ENCODE results near the gene NDRG4. TPM values are rescaled to one million over a fixed set of nuclear protein-coding genes. Genes with fewer than 3 reads are reported as not detected.

The NDRG4 gene
- total and polyA plus RNA-seq, 2 donors (not counting 1 experiment from before 2014, with no cell fraction given): 0.96 to 1.1 TPM

GRCh38 chr16:58510097-58510775 is 10.3 kb downstream of the NDRG4 start:
- Histone ChIP-seq H4K20me1 (ENCODE audit: control insufficient read depth, insufficient read depth, low read length, poor library complexity, severe bottlenecking) (no peaks in the 10 kb centered on the region), H3K36me3 (replicated peaks in 1 of 2; ENCODE audit: control extremely low read depth in 1 of 2, control insufficient read depth in 1 of 2, extremely low read depth in 1 of 2, insufficient read depth in 2 of 2, low read length in 1 of 2) (no peaks in the 10 kb centered on the region), H3K4me3 (ENCODE audit: control extremely low read depth in 1 of 5, extremely low read depth in 1 of 5, insufficient read depth in 1 of 5, low read depth in 2 of 5, low read length in 4 of 5) (no peak overlapping the region), H3K9ac (ENCODE audit: low read length) (no peak overlapping the region), H3K79me2 (ENCODE audit: control insufficient read depth, insufficient read depth, low read length) (no peaks in the 10 kb centered on the region), H3K4me1 (ENCODE audit: control insufficient read depth in 2 of 2, insufficient read depth in 2 of 2, low read length in 2 of 2) (peaks cover 5% of the 10 kb centered on the region in 2 donors), H2AFZ (ENCODE audit: insufficient read depth, low read depth, low read length, poor library complexity, severe bottlenecking) (no peak overlapping the region), H3K4me2 (replicated peaks; ENCODE audit: low read depth, low read length, poor library complexity, severe bottlenecking) (no peak overlapping the region), H3K27me3 (replicated peaks in 1 of 4; ENCODE audit: control extremely low read depth in 1 of 4, control insufficient read depth in 3 of 4, insufficient read depth in 4 of 4, low read length in 3 of 4) (no peaks in the 10 kb centered on the region), H3K9me3 (ENCODE audit: control extremely low read depth in 1 of 3, control insufficient read depth in 2 of 3, insufficient read depth in 1 of 3, low read length in 2 of 3) (no peaks in the 10 kb centered on the region), H3K27ac (ENCODE audit: low read length in 2 of 2) (no peak overlapping the region)
- Mint-ChIP-seq H3K27ac (no peak overlapping the region), H3K4me1 (peaks cover 8% of the 10 kb centered on the region), H3K4me3 (no peak overlapping the region), H3K9me3 (ENCODE audit: insufficient read depth) (no peaks in the 10 kb centered on the region), H3K27me3 (no peaks in the 10 kb centered on the region)
- intact Hi-C loops (cut with micrococcal nuclease): no loop called here
- DNase-seq (no peak), ATAC-seq (ENCODE audit: low read depth) (no peak)
- ChIA-PET CTCF (interaction anchor here (1.0 to 2.9 kb wide), 4 partner anchors 150 to 246 kb away, joined by 4 to 23 read pairs (median 10); no protein-coding TSS in a partner anchor), POLR2A (no interaction called here)
- WGBS (ENCODE audit: insufficient coverage): 93% methylated on average over 18 of the region's 18 CpGs
- no peak for TF ChIP-seq EZH2 (IDR thresholded peaks at IDR 0.05; ENCODE audit: borderline replicate concordance, insufficient read depth, low read depth, low read length, poor library complexity, severe bottlenecking)
- TF ChIP-seq, protein P1, sequence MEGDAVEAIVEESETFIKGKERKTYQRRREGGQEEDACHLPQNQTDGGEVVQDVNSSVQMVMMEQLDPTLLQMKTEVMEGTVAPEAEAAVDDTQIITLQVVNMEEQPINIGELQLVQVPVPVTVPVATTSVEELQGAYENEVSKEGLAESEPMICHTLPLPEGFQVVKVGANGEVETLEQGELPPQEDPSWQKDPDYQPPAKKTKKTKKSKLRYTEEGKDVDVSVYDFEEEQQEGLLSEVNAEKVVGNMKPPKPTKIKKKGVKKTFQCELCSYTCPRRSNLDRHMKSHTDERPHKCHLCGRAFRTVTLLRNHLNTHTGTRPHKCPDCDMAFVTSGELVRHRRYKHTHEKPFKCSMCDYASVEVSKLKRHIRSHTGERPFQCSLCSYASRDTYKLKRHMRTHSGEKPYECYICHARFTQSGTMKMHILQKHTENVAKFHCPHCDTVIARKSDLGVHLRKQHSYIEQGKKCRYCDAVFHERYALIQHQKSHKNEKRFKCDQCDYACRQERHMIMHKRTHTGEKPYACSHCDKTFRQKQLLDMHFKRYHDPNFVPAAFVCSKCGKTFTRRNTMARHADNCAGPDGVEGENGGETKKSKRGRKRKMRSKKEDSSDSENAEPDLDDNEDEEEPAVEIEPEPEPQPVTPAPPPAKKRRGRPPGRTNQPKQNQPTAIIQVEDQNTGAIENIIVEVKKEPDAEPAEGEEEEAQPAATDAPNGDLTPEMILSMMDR (IDR thresholded peaks at IDR 0.05): no peak
